H9 (cell line): Measurements from ENCODE around the gene OR10T2. TPM values are rescaled to one million over a fixed set of nuclear protein-coding genes. Genes with fewer than 3 reads are reported as not detected.

Experiments used
- DNase-seq: peaks from one replicate; pipeline ENCODE4 v3.0.0-alpha.2; 2017
- H2AFZ ChIP-seq: one replicate; pipeline ENCODE4 v1.6.1; 2013; ENCODE audit warnings: mild to moderate bottlenecking, low read length, control low read depth, moderate library complexity
- H2AK5ac ChIP-seq: 2 replicates; pipeline ENCODE4 v1.6.1; 2013; ENCODE audit warnings: low read length, control low read depth, mixed read lengths; ENCODE audit not compliant: insufficient read length
- H2BK120ac ChIP-seq: one replicate; pipeline ENCODE4 v1.6.1; 2013; ENCODE audit warnings: low read depth, mild to moderate bottlenecking, low read length, control low read depth, inconsistent platforms; ENCODE audit not compliant: poor library complexity, severe bottlenecking
- H2BK12ac ChIP-seq: 2 replicates; pipeline ENCODE4 v1.6.1; 2013; ENCODE audit warnings: low read length, control low read depth, mixed read lengths, low read depth; ENCODE audit not compliant: insufficient read length
- H2BK15ac ChIP-seq: 2 replicates; pipeline ENCODE4 v1.6.1; 2013; ENCODE audit warnings: low read depth, low read length, control low read depth
- H2BK20ac ChIP-seq: one replicate; pipeline ENCODE4 v1.6.1; 2013; ENCODE audit warnings: low read depth, mild to moderate bottlenecking, low read length, control low read depth, inconsistent platforms; ENCODE audit not compliant: poor library complexity, severe bottlenecking
- H2BK5ac ChIP-seq: 2 replicates; pipeline ENCODE4 v1.6.1; 2013; ENCODE audit warnings: low read length, control low read depth, mixed read lengths; ENCODE audit not compliant: insufficient read length
- H3K14ac ChIP-seq: 2 replicates; pipeline ENCODE4 v1.6.1; 2013; ENCODE audit warnings: low read length, control low read depth; ENCODE audit not compliant: insufficient read depth
- H3K18ac ChIP-seq: 2 replicates; pipeline ENCODE4 v1.6.1; 2013; ENCODE audit warnings: low read depth, mild to moderate bottlenecking, mixed read lengths, low read length, control low read depth; ENCODE audit not compliant: insufficient read length
- H3K23ac ChIP-seq: 2 replicates; pipeline ENCODE4 v1.6.1; 2013; ENCODE audit warnings: low read length, control low read depth, mixed read lengths, low read depth; ENCODE audit not compliant: insufficient read length
- H3K23me2 ChIP-seq: 2 replicates; pipeline ENCODE4 v1.6.1; 2013; ENCODE audit warnings: low read depth, mild to moderate bottlenecking, mixed read lengths, low read length, control low read depth; ENCODE audit not compliant: insufficient read length, poor library complexity, severe bottlenecking
- H3K27ac ChIP-seq: 2 replicates; pipeline ENCODE4 v1.5.1; 2013; ENCODE audit warnings: low read length, control low read depth, mixed read lengths, low read depth; ENCODE audit not compliant: insufficient read length
- H3K27me3 ChIP-seq: 2 replicates; pipeline ENCODE4 v1.6.1; 2013; ENCODE audit warnings: low read length, control low read depth, inconsistent platforms; ENCODE audit not compliant: insufficient read depth
- H3K4ac ChIP-seq: 2 replicates; pipeline ENCODE4 v1.6.1; 2013; ENCODE audit warnings: low read depth, mild to moderate bottlenecking, control low read depth, inconsistent platforms, low read length, moderate library complexity
- H3K4me1 ChIP-seq: 2 replicates; pipeline ENCODE4 v1.6.1; 2013; ENCODE audit warnings: low read length, control low read depth, inconsistent platforms; ENCODE audit not compliant: insufficient read depth
- H3K4me2 ChIP-seq: 2 replicates; pipeline ENCODE4 v1.6.1; 2013; ENCODE audit warnings: low read length, control low read depth, mixed read lengths; ENCODE audit not compliant: insufficient read length, insufficient read depth
- H3K56ac ChIP-seq: 2 replicates; pipeline ENCODE4 v1.6.1; 2013; ENCODE audit warnings: low read depth, mild to moderate bottlenecking, mixed read lengths, low read length, control low read depth; ENCODE audit not compliant: insufficient read length
- H3K79me1 ChIP-seq: 2 replicates; pipeline ENCODE4 v1.6.1; 2013; ENCODE audit warnings: low read depth, mild to moderate bottlenecking, moderate library complexity, low read length, control low read depth, inconsistent platforms; ENCODE audit not compliant: insufficient read depth, poor library complexity, severe bottlenecking
- H3K79me2 ChIP-seq: 2 replicates; pipeline ENCODE4 v1.6.1; 2013; ENCODE audit warnings: low read length, control low read depth, inconsistent platforms; ENCODE audit not compliant: insufficient read depth
- H3K9ac ChIP-seq: 2 replicates; pipeline ENCODE4 v1.6.1; 2013; ENCODE audit warnings: low read length, control low read depth, mixed read lengths; ENCODE audit not compliant: insufficient read length; ENCODE audit errors: extremely low read depth
- H3K9me3 ChIP-seq: one replicate; pipeline ENCODE4 v1.6.1; 2013; ENCODE audit warnings: low read depth, low read length, inconsistent platforms; ENCODE audit not compliant: control insufficient read depth
- H3T11ph ChIP-seq: one replicate; pipeline ENCODE4 v1.6.1; 2013; ENCODE audit warnings: mild to moderate bottlenecking, low read length, control low read depth, inconsistent platforms
- H4K20me1 ChIP-seq: one replicate; pipeline ENCODE4 v1.6.1; 2013; ENCODE audit not compliant: control insufficient read depth, insufficient read length, insufficient read depth
- H4K5ac ChIP-seq: 2 replicates; pipeline ENCODE4 v1.6.1; 2013; ENCODE audit warnings: low read depth, mild to moderate bottlenecking, mixed read lengths, low read length, control low read depth; ENCODE audit not compliant: insufficient read length
- H4K8ac ChIP-seq: replicated peaks from 2 replicates; pipeline ENCODE4 v1.6.1; 2013; ENCODE audit warnings: low read length, control low read depth, mixed read lengths, low read depth; ENCODE audit not compliant: insufficient read length
- H4K91ac ChIP-seq: 2 replicates; pipeline ENCODE4 v1.6.1; 2013; ENCODE audit warnings: low read depth, mild to moderate bottlenecking, moderate library complexity, mixed read lengths, low read length, control low read depth; ENCODE audit not compliant: insufficient read length
- H3K27ac Mint-ChIP-seq, 3 experiments: 2 replicates in 2 of 3; 3 replicates in 1 of 3; pipeline ENCODE4 v1.8.0; 2020 to 2021; ENCODE audit warnings: mixed read lengths in 3 of 3, mild to moderate bottlenecking in 1 of 3, moderate library complexity in 1 of 3
- H3K27me3 Mint-ChIP-seq: 2 replicates; pipeline ENCODE4 v1.8.0; 2021; ENCODE audit warnings: low read depth, mild to moderate bottlenecking, moderate library complexity, mixed read lengths
- H3K36me3 Mint-ChIP-seq, 3 experiments: 2 replicates in 2 of 3; 3 replicates in 1 of 3; pipeline ENCODE4 v1.8.0; 2020 to 2021; ENCODE audit warnings: low read depth in 3 of 3, mixed read lengths in 3 of 3; ENCODE audit not compliant: insufficient read depth in 1 of 3
- H3K4me1 Mint-ChIP-seq, 2 experiments: 2 replicates each; pipeline ENCODE4 v1.8.0; 2020; ENCODE audit warnings: mixed read lengths in 2 of 2
- H3K4me3 Mint-ChIP-seq, 2 experiments: 2 replicates in 1 of 2; 3 replicates in 1 of 2; pipeline ENCODE4 v1.8.0; 2020 to 2021; ENCODE audit warnings: mild to moderate bottlenecking in 2 of 2, mixed read lengths in 2 of 2, moderate library complexity in 1 of 2
- H3K9me3 Mint-ChIP-seq, 2 experiments: 2 replicates in 1 of 2; 3 replicates in 1 of 2; pipeline ENCODE4 v1.8.0; 2020; ENCODE audit warnings: mild to moderate bottlenecking in 2 of 2, mixed read lengths in 2 of 2, moderate library complexity in 1 of 2
- WGBS: extraction: QIAGEN DNeasy Blood & Tissue Kit; methylation state at CpG from one replicate; pipeline ENCODE4 v1.1.7; 2013; ENCODE audit warnings: missing lambda C conversion rate, low lambda C conversion rate, mixed read lengths; ENCODE audit not compliant: insufficient read length; ENCODE audit errors: extremely low coverage; 5-methylcytosine and 5-hydroxymethylcytosine counted together
- total RNA-seq: library from RNA; stranded (reverse); gene quantifications from 2 replicates; pipeline ENCODE4 v1.2.1, GENCODE V29; 2021
- TF ChIP-seq, protein P1 (sequence below): fragments of 200-600 bp; sonication (generic); conservative IDR thresholded peaks from 3 replicates; pipeline ENCODE4 v1.8.0; 2021; ENCODE audit warnings: antibody characterized with exemption, mild to moderate bottlenecking

OR10T2 gene
- total RNA-seq, 1 experiment from 2014 or later, result not detected

DNA sequence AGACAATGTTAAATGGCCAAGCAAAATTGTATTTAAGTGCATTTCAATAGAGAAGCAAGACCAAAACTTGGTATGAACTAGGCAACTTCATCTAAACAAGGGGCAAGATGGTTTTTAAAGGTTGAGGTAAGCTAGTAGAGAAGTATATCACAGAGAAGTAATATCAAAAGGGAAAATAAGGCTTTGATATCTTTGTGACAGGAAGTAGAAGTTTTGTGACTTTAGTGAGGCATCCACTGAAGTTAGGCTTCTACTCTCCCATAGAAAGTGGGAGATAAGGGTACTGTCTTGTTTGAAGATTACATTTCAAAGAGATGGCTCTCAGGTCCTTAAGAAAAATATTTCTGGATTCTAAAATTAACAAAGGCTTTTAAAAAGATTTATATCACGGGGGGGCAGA, 8.9 kb downstream of the OR10T2 start:
- no peaks in the 10 kb centered on the region for H3K79me2 ChIP-seq
- H3K14ac ChIP-seq, result no peak overlapping the region
- H3K27ac Mint-ChIP-seq, result no peak overlapping the region
- TF ChIP-seq, protein P1, sequence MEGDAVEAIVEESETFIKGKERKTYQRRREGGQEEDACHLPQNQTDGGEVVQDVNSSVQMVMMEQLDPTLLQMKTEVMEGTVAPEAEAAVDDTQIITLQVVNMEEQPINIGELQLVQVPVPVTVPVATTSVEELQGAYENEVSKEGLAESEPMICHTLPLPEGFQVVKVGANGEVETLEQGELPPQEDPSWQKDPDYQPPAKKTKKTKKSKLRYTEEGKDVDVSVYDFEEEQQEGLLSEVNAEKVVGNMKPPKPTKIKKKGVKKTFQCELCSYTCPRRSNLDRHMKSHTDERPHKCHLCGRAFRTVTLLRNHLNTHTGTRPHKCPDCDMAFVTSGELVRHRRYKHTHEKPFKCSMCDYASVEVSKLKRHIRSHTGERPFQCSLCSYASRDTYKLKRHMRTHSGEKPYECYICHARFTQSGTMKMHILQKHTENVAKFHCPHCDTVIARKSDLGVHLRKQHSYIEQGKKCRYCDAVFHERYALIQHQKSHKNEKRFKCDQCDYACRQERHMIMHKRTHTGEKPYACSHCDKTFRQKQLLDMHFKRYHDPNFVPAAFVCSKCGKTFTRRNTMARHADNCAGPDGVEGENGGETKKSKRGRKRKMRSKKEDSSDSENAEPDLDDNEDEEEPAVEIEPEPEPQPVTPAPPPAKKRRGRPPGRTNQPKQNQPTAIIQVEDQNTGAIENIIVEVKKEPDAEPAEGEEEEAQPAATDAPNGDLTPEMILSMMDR, result no peak
- H2AK5ac ChIP-seq, result no peak overlapping the region
- H3K27ac ChIP-seq, result no peak overlapping the region
- H4K5ac ChIP-seq, result no peak overlapping the region
- H3K9me3 ChIP-seq, result no peaks in the 10 kb centered on the region
- no peaks in the 10 kb centered on the region; a peak in 2 of 5 replicates for H3K9me3 Mint-ChIP-seq
- H3K79me1 ChIP-seq, result no peaks in the 10 kb centered on the region
- H4K8ac ChIP-seq, result no peak overlapping the region
- H4K91ac ChIP-seq, result no peak overlapping the region
- DNase-seq, result no peak
- no peak overlapping the region for H2BK12ac ChIP-seq
- H3K56ac ChIP-seq, result no peak overlapping the region
- no peak overlapping the region for H3K4me2 ChIP-seq
- no peak overlapping the region for H3K9ac ChIP-seq
- no peak overlapping the region for H2BK15ac ChIP-seq
- H3K27me3 ChIP-seq, result no peaks in the 10 kb centered on the region
- no peaks in the 10 kb centered on the region for H3K36me3 Mint-ChIP-seq
- H3T11ph ChIP-seq, result no peak overlapping the region
- no CpG with 5 or more reads among the region's 1 CpG for WGBS
- H3K4ac ChIP-seq, result no peak overlapping the region
- H2BK20ac ChIP-seq, result no peak overlapping the region
- H2BK5ac ChIP-seq, result no peak overlapping the region
- no peak overlapping the region for H3K18ac ChIP-seq
- no peaks in the 10 kb centered on the region for H3K4me1 Mint-ChIP-seq
- H2AFZ ChIP-seq, result no peak overlapping the region
- H3K4me3 Mint-ChIP-seq, result no peak overlapping the region
- H3K4me1 ChIP-seq, result no peaks in the 10 kb centered on the region
- no peaks in the 10 kb centered on the region for H4K20me1 ChIP-seq
- H2BK120ac ChIP-seq, result no peak overlapping the region
- no peaks in the 10 kb centered on the region for H3K23me2 ChIP-seq
- no peak overlapping the region for H3K23ac ChIP-seq
- no peaks in the 10 kb centered on the region for H3K27me3 Mint-ChIP-seq
